ACHN (cell line): ENCODE data around the gene ABCA4.

ENCODE experiments used
- DNase-seq: peaks from one replicate; pipeline ENCODE4 v3.0.0-alpha.2; 2015
- in situ Hi-C: cut with HindIII; loops from 2 replicates; pipeline ENCODE4 v1.10.0; 2017; ENCODE audit warnings: low sequenced_read_pairs, low pct_ligation_motif_present, low pct_unique_long_range_greater_than_20kb

The ABCA4 gene

GRCh38 chr1:94024104-94024792 lies 96.7 kb downstream of the ABCA4 start:
- in situ Hi-C loops, result no loop called here
- DNase-seq, result no peak

DNA sequence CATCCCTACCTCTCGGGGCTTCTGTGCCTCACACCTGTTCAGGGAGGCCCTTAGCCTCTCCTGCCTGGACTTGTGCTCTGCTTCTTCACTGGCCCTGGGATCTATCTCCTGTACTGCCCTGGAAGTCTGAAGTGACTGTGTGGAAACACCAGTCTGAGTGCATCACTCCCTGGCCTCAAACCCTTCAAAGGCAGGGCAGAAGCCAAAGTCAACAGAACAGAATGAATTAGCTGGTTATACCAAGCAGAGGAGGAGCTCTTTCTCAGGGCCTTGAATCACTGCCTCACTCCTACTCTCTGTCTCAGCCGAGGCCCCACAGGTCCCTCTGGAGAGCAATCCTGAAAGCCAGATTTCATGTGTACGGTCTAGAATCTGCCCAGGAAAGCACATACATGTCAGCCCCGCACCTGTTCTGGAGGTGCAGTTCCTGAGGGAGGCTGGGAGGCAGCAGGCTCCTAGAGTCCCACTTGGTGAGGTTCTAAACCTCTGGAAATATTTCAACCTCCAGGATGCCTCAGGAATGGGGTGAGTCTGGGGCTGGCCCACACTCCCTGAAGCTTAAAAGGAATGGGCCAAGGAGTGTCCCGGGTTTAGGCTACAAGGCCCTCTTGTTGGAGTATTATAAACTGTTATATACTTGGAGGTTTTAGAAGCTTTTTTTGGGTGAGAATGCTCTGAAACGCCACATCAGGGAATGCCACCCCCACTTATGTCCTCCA lies 98.3 kb downstream of the ABCA4 start:
- in situ Hi-C loops, result no loop called here

DNA sequence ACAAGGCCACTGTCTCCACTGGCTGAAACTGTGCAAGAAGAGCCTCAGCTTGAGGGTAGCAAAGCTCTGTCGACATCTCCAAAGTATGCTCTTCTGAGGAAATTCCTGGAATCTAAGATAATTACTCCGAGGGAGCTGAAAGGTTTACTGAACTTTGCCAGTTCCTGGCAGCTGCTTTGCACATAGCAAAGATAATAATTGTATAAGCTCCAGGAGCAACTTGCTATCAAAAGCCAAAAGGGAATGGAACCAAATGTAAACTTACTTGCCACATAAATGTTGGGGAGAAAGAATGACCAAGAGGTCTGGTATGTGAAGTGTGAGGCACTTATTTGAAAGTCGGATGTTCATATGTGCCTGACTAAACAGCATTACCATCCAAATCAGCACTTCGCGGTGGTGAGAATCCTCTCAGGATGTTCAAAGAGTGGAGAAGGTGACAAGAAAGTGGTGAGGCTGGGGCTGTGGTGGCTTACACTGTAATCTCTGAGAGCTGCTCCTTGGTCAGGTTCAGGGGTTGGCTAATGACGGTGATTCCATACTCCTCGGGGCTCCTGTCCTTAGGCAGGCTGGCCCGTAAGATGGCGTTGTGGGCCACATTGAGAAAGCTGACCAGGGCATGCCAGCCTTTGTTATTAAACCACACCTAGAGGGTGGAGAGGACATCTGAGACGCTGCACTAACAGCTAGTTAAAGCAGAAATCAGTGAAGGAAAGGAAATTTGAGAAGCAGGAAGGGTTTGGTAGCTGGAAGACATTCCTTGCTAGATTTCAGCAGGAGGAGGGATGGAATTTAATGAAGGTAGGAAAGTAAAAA lies 100.0 kb downstream of the ABCA4 start:
- in situ Hi-C loops, result no loop called here
- DNase-seq, result no peak

More for the DNA sequence above, 98.3 kb downstream of the ABCA4 start:
- no peak for DNase-seq

- in situ Hi-C loops, result no loop called here
- no peak for DNase-seq
Observed at GRCh38 chr1:94019327-94019726, 101.6 kb downstream of the ABCA4 start.

DNA sequence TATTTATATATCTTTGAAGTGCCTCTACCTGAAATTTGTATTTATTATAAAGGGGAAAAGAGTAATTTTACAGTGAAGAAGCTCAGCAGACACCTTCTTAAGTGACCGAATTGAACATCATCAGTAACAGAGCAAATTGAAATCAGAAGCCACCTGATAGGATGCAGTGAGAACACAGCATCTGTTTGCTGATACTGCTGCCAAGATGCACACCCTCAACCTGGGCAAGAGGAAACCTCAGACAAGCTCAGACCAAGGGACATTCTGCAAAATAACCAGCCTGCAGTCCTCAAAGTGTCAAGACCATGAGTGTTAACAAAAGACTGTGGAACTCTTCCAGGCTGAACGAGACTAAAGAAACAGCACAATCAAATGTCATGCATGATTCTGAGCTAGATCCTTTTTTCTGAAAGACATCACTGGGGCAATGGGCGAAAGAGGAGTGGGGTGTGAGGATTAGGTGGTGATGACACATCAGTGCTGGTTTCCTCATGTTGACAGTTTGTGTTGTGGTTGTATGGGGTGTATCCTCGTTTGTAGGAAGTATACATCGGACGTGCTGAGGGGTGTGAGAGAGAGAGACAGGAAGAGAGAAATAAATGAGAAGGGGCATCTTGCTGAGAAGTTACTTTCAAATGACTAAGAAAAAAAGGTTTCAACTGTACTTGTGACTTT lies 103.7 kb downstream of the ABCA4 start:
- in situ Hi-C loops, result no loop called here
- no peak for DNase-seq

- DNase-seq, result no peak
- in situ Hi-C loops, result no loop called here
Observed at GRCh38 chr1:94015489-94015817, 105.5 kb downstream of the ABCA4 start.

GRCh38 chr1:94014635-94015488 lies 106.1 kb downstream of the ABCA4 start:
- no peak for DNase-seq
- in situ Hi-C loops, result no loop called here

DNA sequence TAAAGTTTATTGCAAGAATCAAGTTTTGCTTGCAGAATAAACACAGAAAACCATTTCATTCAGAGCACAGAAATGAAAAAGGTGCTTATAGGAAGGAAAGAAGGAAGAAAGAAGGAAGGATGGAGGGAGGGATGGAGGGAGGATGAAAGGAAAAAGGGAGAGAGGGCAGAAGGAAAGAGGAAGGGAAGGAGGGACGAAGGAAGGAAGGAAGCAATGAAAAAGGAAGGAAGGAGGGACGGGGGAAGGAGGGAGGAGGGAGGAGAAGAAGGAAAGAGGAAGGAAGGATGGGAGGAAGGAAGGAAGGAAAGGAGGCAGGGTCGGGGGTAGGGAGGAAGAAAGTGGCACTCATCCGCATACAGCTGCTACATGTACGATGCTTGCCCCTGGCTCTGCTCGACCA lies 106.9 kb downstream of the ABCA4 start:
- DNase-seq, result no peak
- in situ Hi-C loops, result no loop called here

GRCh38 chr1:94013367-94013878 lies 107.5 kb downstream of the ABCA4 start:
- DNase-seq, result no peak
- in situ Hi-C loops, result no loop called here

GRCh38 chr1:94012708-94013366 lies 108.1 kb downstream of the ABCA4 start:
- in situ Hi-C loops, result no loop called here

DNA sequence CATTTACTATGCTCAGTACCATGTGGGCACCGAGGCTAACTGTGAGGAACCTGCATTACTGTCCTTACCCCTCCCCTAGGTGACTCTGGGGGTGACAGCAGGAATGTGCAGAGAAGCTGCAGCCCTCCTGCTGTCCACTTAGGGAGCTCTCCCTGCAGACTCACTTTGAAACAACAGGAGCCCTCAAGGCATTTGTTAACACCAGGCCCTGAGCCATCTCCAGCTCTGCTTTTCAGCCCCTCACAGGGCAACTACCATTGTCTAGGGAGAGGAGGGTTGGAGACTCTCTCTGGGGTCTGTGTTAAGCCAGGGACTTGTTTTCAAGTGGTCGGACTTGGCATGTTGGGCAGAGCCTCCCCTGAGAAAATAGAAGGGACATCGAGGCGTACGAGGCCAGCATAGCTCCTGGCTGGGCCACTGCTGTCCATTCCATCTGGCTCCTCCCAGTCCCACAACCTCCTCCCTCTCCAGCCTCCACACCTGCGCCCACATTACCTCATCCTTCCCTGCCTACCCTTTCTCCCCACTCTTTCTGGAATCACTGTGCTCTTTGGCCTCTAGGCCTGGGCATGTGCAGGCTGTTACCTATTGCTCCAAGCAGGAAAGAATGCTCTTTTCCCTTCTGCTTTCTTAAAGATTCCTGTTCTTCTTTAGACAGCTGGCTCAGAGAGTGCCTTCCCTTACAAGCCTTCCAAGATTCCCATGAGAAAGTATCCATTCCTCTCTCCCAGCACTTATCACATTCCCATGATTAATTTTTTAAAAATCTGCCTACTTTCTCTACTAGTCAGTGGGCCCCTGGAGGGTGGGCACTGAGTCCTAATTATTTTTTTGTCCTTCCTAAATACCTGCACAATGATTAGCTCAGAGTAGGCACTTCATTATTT lies 109.0 kb downstream of the ABCA4 start:
- in situ Hi-C loops, result no loop called here

More at GRCh38 chr1:94012708-94013366, 108.1 kb downstream of the ABCA4 start:
- no peak for DNase-seq

DNA sequence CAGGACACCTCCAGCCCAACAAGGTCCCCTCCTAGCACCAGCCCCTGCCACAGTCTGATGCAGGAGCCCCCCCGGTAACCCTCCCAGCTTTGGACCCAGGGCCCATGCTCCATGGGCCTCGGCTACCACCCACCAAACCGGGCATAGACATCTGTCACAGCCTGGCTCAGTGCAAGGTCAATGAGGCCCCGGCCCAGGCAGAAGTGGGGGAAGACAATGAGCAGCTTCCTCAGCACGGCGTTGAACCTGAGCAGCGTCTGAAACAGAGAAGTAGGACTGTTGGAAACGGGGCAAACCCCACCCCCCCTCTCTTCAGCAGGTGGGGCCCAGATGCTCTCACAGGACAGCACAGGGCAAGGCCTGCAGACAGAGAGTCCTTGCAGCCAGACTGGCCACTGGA lies 109.8 kb downstream of the ABCA4 start:
- in situ Hi-C loops, result no loop called here
- no peak for DNase-seq

More for the DNA sequence above, 109.0 kb downstream of the ABCA4 start:
- no peak for DNase-seq

GRCh38 chr1:94009304-94009703 lies 111.6 kb downstream of the ABCA4 start:
- in situ Hi-C loops, result no loop called here
- DNase-seq, result no peak

GRCh38 chr1:94006604-94007003 lies 114.3 kb downstream of the ABCA4 start:
- no peak for DNase-seq
- in situ Hi-C loops, result no loop called here

GRCh38 chr1:94004924-94005323 lies 116.0 kb downstream of the ABCA4 start:
- DNase-seq, result no peak
- in situ Hi-C loops, result no loop called here

- DNase-seq, result no peak
- in situ Hi-C loops, result no loop called here
Observed at GRCh38 chr1:94002046-94002787, 118.7 kb downstream of the ABCA4 start.
